Measurements from ENCODE around the gene SLC13A2.
"Not testable (repeated sequence)": the region's sequence is repeated elsewhere in the genome, so short reads cannot be mapped to it uniquely, and the experiment has no call there.

The SLC13A2 gene

DNA sequence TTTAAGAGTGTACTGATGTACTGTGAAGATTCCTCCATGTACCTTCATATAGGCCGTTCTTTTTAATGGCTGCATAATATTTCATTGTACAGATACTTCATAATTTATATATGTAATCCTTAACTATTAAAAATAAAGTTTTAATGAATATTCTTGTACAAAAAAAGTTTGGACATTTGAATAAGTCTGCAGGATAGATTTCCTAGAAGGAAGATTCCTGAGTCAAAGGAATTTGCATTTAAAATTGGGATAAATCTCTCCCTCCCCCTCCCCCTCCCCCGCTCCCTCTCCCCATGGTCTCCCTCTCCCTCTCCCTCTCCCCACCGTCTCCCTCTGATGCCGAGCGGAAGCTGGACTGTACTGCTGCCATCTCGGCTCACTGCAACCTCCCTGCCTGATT is 15.6 kb upstream of the SLC13A2 start:
- Histone ChIP-seq H3K9me3 (replicated peaks; ENCODE audit: low read length) (no peaks in the 10 kb centered on the region), H3K4me2 (ENCODE audit: low read length) (no peak overlapping the region), H3K27me3 (ENCODE audit: control insufficient read depth, insufficient read depth, low read length) (peaks cover 19% of the 10 kb centered on the region), H3K36me3 (ENCODE audit: insufficient read depth, low read length) (no peaks in the 10 kb centered on the region), H3K4me1 (ENCODE audit: control insufficient read depth, insufficient read depth, low read length) (no peaks in the 10 kb centered on the region), H3K4me3 (ENCODE audit: low read length) (no peak overlapping the region), H3K9ac (ENCODE audit: low read depth, low read length) (no peak overlapping the region)

DNA sequence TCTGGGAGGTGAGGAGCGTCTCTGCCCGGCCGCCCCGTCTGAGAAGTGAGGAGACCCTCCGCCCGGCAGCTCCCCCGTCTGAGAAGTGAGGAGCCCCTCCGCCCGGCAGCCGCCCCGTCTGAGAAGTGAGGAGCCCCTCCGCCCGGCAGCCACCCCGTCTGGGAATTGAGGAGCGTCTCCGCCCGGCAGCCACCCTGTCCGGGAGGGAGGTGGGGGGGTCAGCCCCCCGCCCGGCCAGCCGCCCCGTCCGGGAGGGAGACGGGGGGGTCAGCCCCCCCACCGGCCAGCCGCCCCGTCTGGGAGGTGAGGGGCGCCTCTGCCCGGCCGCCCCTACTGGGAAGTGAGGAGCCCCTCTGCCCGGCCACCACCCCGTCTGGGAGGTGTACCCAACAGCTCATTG is 14.6 kb upstream of the SLC13A2 start:
- not testable (repeated sequence) for H3K4me2 ChIP-seq (ENCODE audit: low read length); H3K9ac ChIP-seq (ENCODE audit: low read depth, low read length); H3K4me1 ChIP-seq (ENCODE audit: control insufficient read depth, insufficient read depth, low read length); H3K4me3 ChIP-seq (ENCODE audit: low read length); H3K36me3 ChIP-seq (ENCODE audit: insufficient read depth, low read length); H3K9me3 ChIP-seq (replicated peaks; ENCODE audit: low read length)
- H3K27me3 ChIP-seq (ENCODE audit: control insufficient read depth, insufficient read depth, low read length): peaks cover 23% of the 10 kb centered on the region

DNA sequence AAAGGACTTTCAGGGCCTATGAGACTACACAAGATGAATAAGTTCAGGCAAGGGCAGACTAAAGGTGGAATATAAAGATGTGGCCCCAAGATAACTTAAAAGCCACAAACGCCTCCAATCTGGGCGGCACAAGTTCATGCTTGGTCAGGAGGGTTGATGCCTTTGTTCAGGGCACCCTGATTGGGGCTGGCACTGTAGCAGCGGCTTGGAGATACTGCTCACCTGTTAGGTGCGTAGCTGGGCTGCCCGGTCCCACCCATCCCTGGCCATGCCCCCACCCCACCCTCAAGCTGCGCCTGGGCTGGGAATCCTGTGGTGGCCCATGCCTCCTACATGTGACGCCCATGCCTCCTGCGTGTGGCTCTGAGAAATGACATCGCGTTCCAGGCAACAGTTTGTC is 12.5 kb upstream of the SLC13A2 start:
- Histone ChIP-seq H3K27me3 (ENCODE audit: control insufficient read depth, insufficient read depth, low read length) (peaks cover 35% of the 10 kb centered on the region), H3K4me3 (ENCODE audit: low read length) (no peak overlapping the region), H3K36me3 (ENCODE audit: insufficient read depth, low read length) (no peaks in the 10 kb centered on the region), H3K9ac (ENCODE audit: low read depth, low read length) (no peak overlapping the region), H3K4me2 (ENCODE audit: low read length) (no peak overlapping the region), H3K4me1 (ENCODE audit: control insufficient read depth, insufficient read depth, low read length) (no peaks in the 10 kb centered on the region), H3K9me3 (replicated peaks; ENCODE audit: low read length) (no peaks in the 10 kb centered on the region)

DNA sequence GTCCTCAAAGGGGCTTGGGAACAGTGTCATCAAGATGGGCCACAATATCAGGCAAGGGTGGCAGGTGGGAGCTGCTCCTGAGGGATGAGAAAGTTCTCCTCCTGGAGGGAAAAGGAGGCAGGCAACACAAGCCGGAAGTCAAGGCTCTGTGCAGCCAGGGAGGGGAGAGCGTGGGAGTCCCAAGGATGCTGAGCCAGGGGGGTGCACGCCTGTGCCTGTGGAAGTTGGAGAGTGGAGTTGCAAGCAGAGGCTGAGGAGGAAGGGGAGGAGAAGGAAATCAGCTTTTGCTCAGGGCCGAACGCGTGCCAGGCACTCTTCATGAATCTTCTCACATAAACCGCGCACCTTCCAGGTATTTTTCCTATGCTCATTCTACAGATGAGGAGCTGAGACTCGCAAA is 7.4 kb upstream of the SLC13A2 start:
- Histone ChIP-seq H3K27me3 (ENCODE audit: control insufficient read depth, insufficient read depth, low read length) (peaks cover 67% of the 10 kb centered on the region), H3K4me2 (ENCODE audit: low read length) (no peak overlapping the region), H3K9ac (ENCODE audit: low read depth, low read length) (no peak overlapping the region), H3K36me3 (ENCODE audit: insufficient read depth, low read length) (no peaks in the 10 kb centered on the region), H3K9me3 (replicated peaks; ENCODE audit: low read length) (no peaks in the 10 kb centered on the region), H3K4me3 (ENCODE audit: low read length) (no peak overlapping the region), H3K4me1 (ENCODE audit: control insufficient read depth, insufficient read depth, low read length) (no peaks in the 10 kb centered on the region)

DNA sequence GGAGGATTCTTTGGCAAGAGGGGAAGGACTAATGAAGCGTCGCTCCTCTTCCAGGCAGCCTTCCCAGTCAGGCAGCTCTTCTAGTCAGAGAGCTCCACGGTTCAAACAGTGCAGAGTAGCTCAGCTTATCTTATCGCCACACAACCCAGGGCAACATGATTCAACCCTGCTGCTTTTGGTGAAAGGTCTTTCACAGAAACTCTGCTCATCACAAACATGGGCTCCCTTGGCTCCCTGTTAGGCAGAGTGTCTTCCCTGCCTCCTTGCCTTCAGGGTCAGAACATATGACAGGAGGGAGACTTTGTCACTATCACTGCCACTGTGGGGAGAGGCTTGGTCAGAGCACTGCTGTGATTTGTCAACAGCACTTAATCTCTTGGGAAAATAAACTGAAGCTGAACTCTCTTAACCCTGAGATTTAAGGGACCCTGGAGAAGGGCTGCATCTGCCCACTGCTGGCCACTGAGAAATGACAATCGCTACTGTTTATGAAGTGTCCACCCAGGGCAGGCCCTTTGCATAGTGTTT is 6.9 kb upstream of the SLC13A2 start:
- Histone ChIP-seq H3K36me3 (ENCODE audit: insufficient read depth, low read length) (no peaks in the 10 kb centered on the region), H3K9ac (ENCODE audit: low read depth, low read length) (no peak overlapping the region), H3K4me1 (ENCODE audit: control insufficient read depth, insufficient read depth, low read length) (no peaks in the 10 kb centered on the region), H3K9me3 (replicated peaks; ENCODE audit: low read length) (no peaks in the 10 kb centered on the region), H3K27me3 (ENCODE audit: control insufficient read depth, insufficient read depth, low read length) (peaks cover 67% of the 10 kb centered on the region), H3K4me2 (ENCODE audit: low read length) (no peak overlapping the region), H3K4me3 (ENCODE audit: low read length) (no peak overlapping the region)

DNA sequence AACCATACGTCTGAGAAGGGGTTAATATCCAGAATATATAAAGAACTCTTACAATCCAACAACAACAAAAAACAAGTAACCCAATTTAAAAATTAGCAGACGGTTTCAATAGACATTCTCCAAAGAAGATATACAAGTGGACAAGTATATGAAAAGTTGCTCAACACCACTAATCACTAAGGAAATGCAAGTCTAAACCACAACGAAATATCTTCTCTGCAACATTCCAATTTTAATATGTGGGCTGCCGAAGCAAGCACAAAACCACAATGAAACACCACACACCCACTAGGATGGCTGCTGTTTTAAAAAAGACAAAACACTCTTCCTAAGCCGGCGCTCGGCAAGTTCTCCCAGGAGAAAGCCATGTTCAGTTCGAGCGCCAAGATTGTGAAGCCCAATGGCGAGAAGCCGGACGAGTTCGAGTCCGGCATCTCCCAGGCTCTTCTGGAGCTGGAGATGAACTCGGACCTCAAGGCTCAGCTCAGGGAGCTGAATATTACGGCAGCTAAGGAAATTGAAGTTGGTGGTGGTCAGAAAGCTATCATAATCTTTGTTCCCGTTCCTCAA is 5.9 kb upstream of the SLC13A2 start:
- H3K4me3 ChIP-seq (ENCODE audit: low read length): no peak overlapping the region
- no peaks in the 10 kb centered on the region for H3K4me1 ChIP-seq (ENCODE audit: control insufficient read depth, insufficient read depth, low read length)
- peaks cover 70% of the 10 kb centered on the region for H3K27me3 ChIP-seq (ENCODE audit: control insufficient read depth, insufficient read depth, low read length)
- no peak overlapping the region for H3K9ac ChIP-seq (ENCODE audit: low read depth, low read length)
- no peak overlapping the region for H3K4me2 ChIP-seq (ENCODE audit: low read length)
- H3K9me3 ChIP-seq (replicated peaks; ENCODE audit: low read length): no peaks in the 10 kb centered on the region
- no peaks in the 10 kb centered on the region for H3K36me3 ChIP-seq (ENCODE audit: insufficient read depth, low read length)

DNA sequence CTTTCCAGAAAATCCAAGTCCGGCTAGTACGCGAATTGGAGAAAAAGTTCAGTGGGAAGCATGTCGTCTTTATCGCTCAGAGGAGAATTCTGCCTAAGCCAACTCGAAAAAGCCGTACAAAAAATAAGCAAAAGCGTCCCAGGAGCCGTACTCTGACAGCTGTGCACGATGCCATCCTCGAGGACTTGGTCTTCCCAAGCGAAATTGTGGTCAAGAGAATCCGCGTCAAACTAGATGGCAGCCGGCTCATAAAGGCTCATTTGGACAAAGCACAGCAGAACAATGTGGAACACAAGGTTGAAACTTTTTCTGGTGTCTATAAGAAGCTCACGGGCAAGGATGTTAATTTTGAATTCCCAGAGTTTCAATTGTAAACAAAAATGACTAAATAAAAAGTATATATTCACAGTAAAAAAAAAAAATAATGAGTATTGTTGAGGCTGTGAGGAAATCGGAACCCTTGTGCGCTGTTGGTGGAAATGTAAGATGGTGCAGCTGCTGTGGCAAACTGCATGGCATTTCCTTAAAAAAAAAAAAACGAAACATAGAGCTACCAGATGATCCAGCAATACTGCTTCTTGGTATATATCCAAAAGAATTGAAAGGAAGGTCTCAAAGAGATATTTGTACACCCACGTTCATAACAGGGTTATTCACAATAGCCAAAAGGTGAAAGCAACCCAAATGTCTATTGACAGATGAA is 5.3 kb upstream of the SLC13A2 start:
- H3K4me3 ChIP-seq (ENCODE audit: low read length); H3K9ac ChIP-seq (ENCODE audit: low read depth, low read length); H3K9me3 ChIP-seq (replicated peaks; ENCODE audit: low read length); H3K4me1 ChIP-seq (ENCODE audit: control insufficient read depth, insufficient read depth, low read length); H3K36me3 ChIP-seq (ENCODE audit: insufficient read depth, low read length); H3K4me2 ChIP-seq (ENCODE audit: low read length): not testable (repeated sequence)
- H3K27me3 ChIP-seq (ENCODE audit: control insufficient read depth, insufficient read depth, low read length): peaks cover 70% of the 10 kb centered on the region

DNA sequence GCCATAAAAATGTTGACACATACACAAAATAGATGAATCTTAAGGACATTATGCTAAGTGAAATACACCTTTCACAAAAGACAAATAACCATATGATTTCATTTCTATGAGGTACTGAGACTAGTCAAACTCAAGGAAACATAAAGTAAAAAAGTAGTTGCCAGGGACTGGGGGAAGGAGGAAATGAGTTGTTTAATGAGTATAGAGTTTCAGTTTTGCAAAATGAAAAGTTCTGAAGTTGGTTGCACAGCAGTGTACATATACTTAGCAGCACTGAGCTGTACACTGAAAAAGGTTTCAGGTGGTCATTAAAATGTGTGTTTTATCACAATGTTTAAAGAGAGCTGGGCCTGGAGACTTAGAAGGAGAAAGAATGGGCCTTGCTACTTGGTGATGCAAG is 4.7 kb upstream of the SLC13A2 start:
- Histone ChIP-seq H3K4me1 (ENCODE audit: control insufficient read depth, insufficient read depth, low read length) (no peaks in the 10 kb centered on the region), H3K27me3 (ENCODE audit: control insufficient read depth, insufficient read depth, low read length) (peaks cover 75% of the 10 kb centered on the region), H3K36me3 (ENCODE audit: insufficient read depth, low read length) (no peaks in the 10 kb centered on the region)

DNA sequence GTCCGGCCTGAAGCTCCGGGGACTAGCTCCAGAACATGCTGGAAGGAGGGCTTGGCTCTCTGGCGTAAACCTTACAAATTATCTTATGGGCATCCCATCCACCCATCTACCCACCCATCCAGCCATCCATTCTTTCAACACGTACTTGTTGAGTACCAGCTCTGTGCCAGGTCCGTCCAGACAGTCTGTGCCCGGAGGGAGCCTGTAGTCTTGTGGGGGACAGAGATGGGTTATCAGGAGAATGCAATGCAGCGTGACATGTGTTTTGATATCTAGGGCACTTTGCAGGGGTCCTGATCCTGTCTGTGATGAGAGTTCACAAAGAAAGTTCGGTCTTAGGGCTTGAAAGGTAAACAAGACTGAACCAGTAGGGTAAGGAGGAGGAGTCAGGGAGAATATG is 4.1 kb upstream of the SLC13A2 start:
- Histone ChIP-seq H3K27me3 (ENCODE audit: control insufficient read depth, insufficient read depth, low read length) (peaks cover 78% of the 10 kb centered on the region), H3K4me1 (ENCODE audit: control insufficient read depth, insufficient read depth, low read length) (no peaks in the 10 kb centered on the region), H3K9ac (ENCODE audit: low read depth, low read length) (no peak overlapping the region), H3K4me3 (ENCODE audit: low read length) (no peak overlapping the region), H3K9me3 (replicated peaks; ENCODE audit: low read length) (no peaks in the 10 kb centered on the region), H3K4me2 (ENCODE audit: low read length) (no peak overlapping the region), H3K36me3 (ENCODE audit: insufficient read depth, low read length) (no peaks in the 10 kb centered on the region)

More for the DNA sequence above, 4.7 kb upstream of the SLC13A2 start:
- H3K4me3 ChIP-seq (ENCODE audit: low read length): no peak overlapping the region
- no peak overlapping the region for H3K4me2 ChIP-seq (ENCODE audit: low read length)
- no peak overlapping the region for H3K9ac ChIP-seq (ENCODE audit: low read depth, low read length)
- no peaks in the 10 kb centered on the region for H3K9me3 ChIP-seq (replicated peaks; ENCODE audit: low read length)

DNA sequence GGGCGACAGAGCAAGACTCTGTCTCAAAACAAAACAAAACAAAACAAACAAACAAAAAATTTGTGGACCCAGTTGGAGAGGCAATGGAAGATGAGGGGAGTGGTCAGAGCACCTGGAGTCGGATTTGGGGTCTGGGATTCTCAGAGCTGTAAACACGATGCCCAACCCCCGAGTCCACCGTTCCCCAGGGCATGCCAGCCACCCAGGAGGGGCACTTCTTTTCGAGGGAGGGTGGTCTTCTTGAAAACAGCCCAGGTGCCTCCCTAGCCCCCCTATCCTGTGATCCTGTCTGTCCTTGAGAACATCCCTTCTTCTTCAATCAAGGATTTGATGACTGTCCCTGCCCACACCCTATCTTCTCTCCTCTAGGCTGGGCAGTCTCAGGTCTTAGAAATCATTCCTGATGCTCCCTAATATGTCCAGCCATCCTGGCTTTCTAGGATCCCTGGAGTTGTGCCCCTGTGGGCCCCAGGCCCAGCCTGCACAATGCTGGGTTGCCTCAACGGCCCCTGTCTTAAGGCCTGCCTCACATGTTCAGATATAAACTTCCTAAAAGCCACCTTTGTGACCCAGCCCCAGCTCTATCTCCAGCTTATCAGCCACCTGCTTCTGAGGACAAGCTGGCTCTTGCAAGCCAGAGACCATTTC is 3.1 kb upstream of the SLC13A2 start:
- H3K4me3 ChIP-seq (ENCODE audit: low read length): no peak overlapping the region
- no peaks in the 10 kb centered on the region for H3K4me1 ChIP-seq (ENCODE audit: control insufficient read depth, insufficient read depth, low read length)
- no peaks in the 10 kb centered on the region for H3K9me3 ChIP-seq (replicated peaks; ENCODE audit: low read length)
- no peaks in the 10 kb centered on the region for H3K36me3 ChIP-seq (ENCODE audit: insufficient read depth, low read length)
- no peak overlapping the region for H3K9ac ChIP-seq (ENCODE audit: low read depth, low read length)
- peaks cover 78% of the 10 kb centered on the region for H3K27me3 ChIP-seq (ENCODE audit: control insufficient read depth, insufficient read depth, low read length)
- no peak overlapping the region for H3K4me2 ChIP-seq (ENCODE audit: low read length)

DNA sequence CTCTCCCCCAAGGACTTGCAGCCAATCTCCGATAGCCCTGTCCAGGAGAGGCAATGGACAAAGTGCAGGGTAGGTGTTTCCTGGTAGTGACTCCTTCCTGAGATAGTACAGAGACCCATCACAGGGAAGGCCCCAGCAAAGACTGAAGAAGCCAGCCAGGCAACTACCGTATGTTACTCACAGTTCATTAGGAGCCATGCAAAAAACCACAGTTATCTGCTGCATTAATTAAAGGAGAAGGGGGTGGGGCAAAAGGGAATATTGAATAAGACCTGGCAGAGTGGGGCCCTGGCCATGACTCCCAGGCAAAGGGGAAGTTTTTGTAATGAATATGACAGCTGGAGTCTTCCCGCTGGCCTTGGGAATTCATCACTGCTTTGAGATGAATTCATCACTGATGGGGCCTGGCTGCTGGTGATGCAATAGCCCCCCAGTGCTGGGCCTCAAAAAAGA is 2.5 kb upstream of the SLC13A2 start:
- H3K4me1 ChIP-seq (ENCODE audit: control insufficient read depth, insufficient read depth, low read length): no peaks in the 10 kb centered on the region
- H3K9ac ChIP-seq (ENCODE audit: low read depth, low read length): no peak overlapping the region
- no peaks in the 10 kb centered on the region for H3K9me3 ChIP-seq (replicated peaks; ENCODE audit: low read length)
- no peak overlapping the region for H3K4me3 ChIP-seq (ENCODE audit: low read length)
- no peak overlapping the region for H3K4me2 ChIP-seq (ENCODE audit: low read length)
- no peaks in the 10 kb centered on the region for H3K36me3 ChIP-seq (ENCODE audit: insufficient read depth, low read length)
- H3K27me3 ChIP-seq (ENCODE audit: control insufficient read depth, insufficient read depth, low read length): peaks cover 78% of the 10 kb centered on the region
